ENCODE results near the gene DPP7. TPM values are rescaled to one million over a fixed set of nuclear protein-coding genes. Genes with fewer than 3 reads are reported as not detected.

The DPP7 gene
- polyA plus RNA-seq (2012; rRNA removed) = 127 and 141 TPM in 2 replicates
- polyA plus RNA-seq (2012; cell fraction: cytosol; rRNA removed) = 30.2 and 55.0 TPM in 2 replicates
- 795 and 924 TPM in 2 replicates for polyA plus RNA-seq (2012; cell fraction: nucleus; rRNA removed)

- peak within 1 kb of the TSS; percentile 94 for H3K4me2 ChIP-seq
- DNase-seq = peak; percentile 95
- H3K4me3 ChIP-seq (ENCODE audit: low read depth in 2 of 2, low read length in 1 of 2) = peak within 1 kb of the TSS; percentile 58 to 65
- ChIA-PET CTCF (interaction anchor here (0.8 to 4.4 kb wide), 7 partner anchors 23 to 122 kb away, joined by 3 to 27 read pairs (median 4); partner anchors contain the start of genes NPDC1 and RNF224), POLR2A (interaction anchor here (0.7 to 1.6 kb wide), 7 partner anchors 15 to 126 kb away, joined by 3 to 7 read pairs (median 3); partner anchors contain the start of gene TUBB4B)
- H3K27ac ChIP-seq (ENCODE audit: low read depth in 2 of 2, low read length in 1 of 2) = peak within 1 kb of the TSS in 1 of 2 experiments; percentile 39; a peak in 1 of 4 replicates
- no peaks in the 10 kb centered on the region for H3K27me3 ChIP-seq (ENCODE audit: insufficient read depth)
- peaks cover 0 to 10% of the 10 kb centered on the region in 2 experiments; a peak in 1 of 4 replicates for H3K4me1 ChIP-seq (ENCODE audit: control insufficient read depth in 1 of 2, insufficient read depth in 2 of 2, low read depth in 1 of 2, low read length in 1 of 2)
- no peaks in the 10 kb centered on the region for H3F3A ChIP-seq (replicated peaks; ENCODE audit: insufficient read depth)
- H3K36me3 ChIP-seq (replicated peaks in 1 of 2; ENCODE audit: control insufficient read depth in 1 of 2, insufficient read depth in 2 of 2, low read length in 1 of 2) = peaks cover 0 to 26% of the 10 kb centered on the region in 2 experiments
- H3K79me2 ChIP-seq (ENCODE audit: insufficient read depth) = no peaks in the 10 kb centered on the region
- no peaks in the 10 kb centered on the region for H3K9me2 ChIP-seq
- no CpG with 5 or more reads among the region's 70 CpGs for WGBS (ENCODE audit: low lambda C conversion rate)
- no peaks in the 10 kb centered on the region for H4K20me1 ChIP-seq (ENCODE audit: insufficient read depth)
- TF ChIP-seq TEAD4 (IDR thresholded peaks at IDR 0.05; ENCODE audit: borderline replicate concordance, insufficient read depth) (no peak), USF1 (IDR thresholded peaks at IDR 0.05; ENCODE audit: borderline replicate concordance, low read depth) (peak; percentile 91), IRF3 (IDR thresholded peaks at IDR 0.05; ENCODE audit: low read depth, low read length) (no peak), ELF1 (IDR thresholded peaks at IDR 0.05) (no peak), MAX (IDR thresholded peaks at IDR 0.05; ENCODE audit: low read depth) (peak; percentile 82), YY1 (IDR thresholded peaks at IDR 0.05; ENCODE audit: low read depth) (no peak), ZBTB33 (IDR thresholded peaks at IDR 0.05; ENCODE audit: borderline replicate concordance, low read depth) (no peak), EZH2phosphoT487 (IDR thresholded peaks at IDR 0.05; ENCODE audit: borderline replicate concordance, low read depth) (no peak), POLR2AphosphoS5 (IDR thresholded peaks at IDR 0.05; ENCODE audit: low read depth, low read length) (no peak), GATA2 (CRISPR knock-in tag; IDR thresholded peaks at IDR 0.05) (no peak), PBX3 (IDR thresholded peaks at IDR 0.05) (peak; percentile 16; the same call in 1 of the 2 replicates), MXI1 (IDR thresholded peaks at IDR 0.05; ENCODE audit: low read depth, low read length) (peak; percentile 92), NFIC (IDR thresholded peaks at IDR 0.05; ENCODE audit: borderline replicate concordance) (no peak), FOXM1 (IDR thresholded peaks at IDR 0.05; ENCODE audit: low read depth) (no peak), NRF1 (IDR thresholded peaks at IDR 0.05; ENCODE audit: low read depth, low read length) (no peak), TAF1 (IDR thresholded peaks at IDR 0.05; ENCODE audit: borderline replicate concordance, low read depth, low read length) (no peak), EP300 (IDR thresholded peaks at IDR 0.05; ENCODE audit: borderline replicate concordance in 1 of 2, low read depth in 1 of 2, low read length in 1 of 2) (no peak), USF2 (IDR thresholded peaks at IDR 0.05; ENCODE audit: borderline replicate concordance, low read depth, low read length) (peak; percentile 89)
- peak within 1 kb of the TSS; percentile 56; the same call in 1 of the 2 replicates for H2AFZ ChIP-seq (ENCODE audit: low read depth)
- no peaks in the 10 kb centered on the region for H3K9me3 ChIP-seq
- H3K9ac ChIP-seq = peak within 1 kb of the TSS; percentile 57
Observed at GRCh38 chr9:137114613-137115393, at the start of gene DPP7. TSS of gene DPP7 (minus strand) at chr9:137114733. CDS start at chr9:137114713, 20 bp downstream.

Measured in SK-N-SH (cell line).